ENCODE results near the gene AMZ2.
A peak's percentile ranks its signal among the peaks of the same experiment; 100 is the strongest.

The AMZ2 gene

DNA sequence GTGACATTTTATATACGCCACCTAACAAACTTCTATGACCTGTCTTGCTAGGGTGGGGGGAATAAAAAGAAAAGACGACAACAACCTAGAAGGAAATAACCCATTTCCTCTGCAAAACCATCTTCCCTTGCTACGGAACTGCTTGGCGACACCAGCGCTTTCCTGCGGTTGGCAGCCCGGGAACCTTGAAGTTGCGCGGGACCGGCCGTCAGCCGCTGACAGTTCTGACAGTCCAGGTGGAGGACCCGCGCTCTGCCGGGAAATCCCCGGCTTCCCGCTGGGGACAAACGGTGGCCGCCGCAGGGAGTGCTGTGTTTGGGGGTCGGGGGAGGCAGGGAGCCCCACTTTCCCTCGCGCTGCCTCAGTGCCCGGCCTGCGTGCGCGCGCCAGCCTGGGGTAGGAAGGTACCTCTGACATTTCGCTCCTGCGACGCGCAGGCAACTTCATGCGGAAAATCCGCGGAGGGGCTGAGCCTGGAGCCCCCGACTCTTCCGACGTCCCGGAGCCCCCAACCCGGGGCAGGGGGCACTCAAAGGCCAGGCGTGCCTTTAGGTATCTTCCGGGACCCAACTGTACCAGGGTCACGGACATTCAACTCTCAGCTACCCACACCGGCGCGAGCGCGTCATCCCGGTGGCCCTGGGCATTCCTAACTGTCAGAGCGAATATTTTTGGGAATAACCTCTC lies 42.6 kb downstream of the AMZ2 start:
- no peaks in the 10 kb centered on the region for H3K27me3 Mint-ChIP-seq
- ATAC-seq: no peak
- H3K4me3 Mint-ChIP-seq: peak overlapping the region; percentile 97 to 100
- peak overlapping the region; percentile 98 to 100 for H3K27ac Mint-ChIP-seq
- no peaks in the 10 kb centered on the region for H3K9me3 Mint-ChIP-seq
- DNase-seq: peak; percentile 39 to 62
- peaks cover 57% of the 10 kb centered on the region for H3K4me1 Mint-ChIP-seq

- H3K27me3 Mint-ChIP-seq: no peaks in the 10 kb centered on the region
- ATAC-seq (peak; percentile 80), DNase-seq (peak; percentile 85 to 87)
- H3K27ac Mint-ChIP-seq: peak within 1 kb of the TSS; percentile 98 to 100
- no peaks in the 10 kb centered on the region for H3K9me3 Mint-ChIP-seq
- H3K4me3 Mint-ChIP-seq: peak within 1 kb of the TSS; percentile 97 to 100
- peaks cover 61% of the 10 kb centered on the region for H3K4me1 Mint-ChIP-seq
Observed at GRCh38 chr17:68290955-68291835, 43.4 kb downstream of the AMZ2 start, which contains the start of the genes ARSG and SLC16A6. Gene ARSG, plus strand, starts transcription at chr17:68291495. Its CDS starts 15,999 bp downstream, at chr17:68307494. Gene SLC16A6, minus strand, starts transcription at chr17:68291127. Its CDS starts 12,807 bp downstream, at chr17:68278320.

GRCh38 chr17:68291836-68292688 lies 44.2 kb downstream of the AMZ2 start:
- Mint-ChIP-seq H3K4me1 (peaks cover 69% of the 10 kb centered on the region), H3K27me3 (no peaks in the 10 kb centered on the region)
- DNase-seq: peak; percentile 88 to 93

GRCh38 chr17:68292689-68293040 lies 44.8 kb downstream of the AMZ2 start:
- Mint-ChIP-seq H3K4me1 (peaks cover 72% of the 10 kb centered on the region), H3K9me3 (no peaks in the 10 kb centered on the region), H3K27me3 (no peaks in the 10 kb centered on the region), H3K27ac (peak overlapping the region; percentile 77 to 92), H3K4me3 (peak overlapping the region; percentile 89 to 92)
- ATAC-seq (no peak), DNase-seq (no peak)

More at GRCh38 chr17:68291836-68292688, 44.2 kb downstream of the AMZ2 start:
- ATAC-seq: peak; percentile 79
- Mint-ChIP-seq H3K4me3 (peak overlapping the region; percentile 89 to 92), H3K9me3 (no peaks in the 10 kb centered on the region), H3K27ac (peak overlapping the region; percentile 92 to 94)

- Mint-ChIP-seq H3K27me3 (no peaks in the 10 kb centered on the region), H3K4me1 (peaks cover 62% of the 10 kb centered on the region), H3K9me3 (no peaks in the 10 kb centered on the region), H3K27ac (no peak overlapping the region), H3K4me3 (no peak overlapping the region)
- DNase-seq (no peak), ATAC-seq (no peak)
Observed at GRCh38 chr17:68293490-68294195, 45.8 kb downstream of the AMZ2 start.

- Mint-ChIP-seq H3K9me3 (no peaks in the 10 kb centered on the region), H3K27me3 (no peaks in the 10 kb centered on the region), H3K27ac (no peak overlapping the region), H3K4me3 (no peak overlapping the region), H3K4me1 (peaks cover 57% of the 10 kb centered on the region)
- ATAC-seq (no peak), DNase-seq (no peak)
Observed at GRCh38 chr17:68294196-68294555, 46.3 kb downstream of the AMZ2 start.

- H3K27ac Mint-ChIP-seq: peak overlapping the region; percentile 49 to 67
- H3K9me3 Mint-ChIP-seq: no peaks in the 10 kb centered on the region
- peaks cover 52% of the 10 kb centered on the region for H3K4me1 Mint-ChIP-seq
- no peak for ATAC-seq
- H3K4me3 Mint-ChIP-seq: peak overlapping the region; percentile 26 to 27
- no peaks in the 10 kb centered on the region for H3K27me3 Mint-ChIP-seq
- no peak for DNase-seq
Observed at GRCh38 chr17:68294617-68295016, 46.8 kb downstream of the AMZ2 start.

DNA sequence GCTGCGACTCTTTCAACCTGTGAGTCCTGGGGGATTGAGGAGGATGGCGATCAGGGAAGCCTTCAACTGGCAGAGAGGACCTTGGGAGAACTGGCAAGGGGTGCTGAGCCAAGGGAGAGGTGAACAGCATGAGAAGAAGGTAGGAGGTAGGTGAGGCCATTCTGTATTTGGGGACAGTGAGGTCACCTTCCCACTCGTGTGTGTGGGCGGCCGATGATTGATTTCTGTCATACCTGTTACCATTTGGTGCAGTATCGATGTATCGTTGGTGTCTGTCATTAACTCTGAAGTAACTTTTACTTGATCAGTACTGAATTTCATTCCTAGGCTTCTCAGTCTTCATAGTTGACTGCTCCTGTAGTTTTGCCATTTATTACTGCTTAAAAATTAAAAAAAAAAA lies 47.2 kb downstream of the AMZ2 start:
- peak overlapping the region; percentile 26 to 27 for H3K4me3 Mint-ChIP-seq
- H3K27ac Mint-ChIP-seq: no peak overlapping the region
- H3K27me3 Mint-ChIP-seq: no peaks in the 10 kb centered on the region
- ATAC-seq (no peak), DNase-seq (peak; percentile 40 to 63)
- no peaks in the 10 kb centered on the region for H3K9me3 Mint-ChIP-seq
- H3K4me1 Mint-ChIP-seq: peaks cover 48% of the 10 kb centered on the region

- Mint-ChIP-seq H3K9me3 (no peaks in the 10 kb centered on the region), H3K27me3 (no peaks in the 10 kb centered on the region), H3K4me1 (peaks cover 47% of the 10 kb centered on the region), H3K4me3 (peak overlapping the region; percentile 74 to 85), H3K27ac (peak overlapping the region; percentile 91 to 96)
- ATAC-seq (peak; percentile 75), DNase-seq (peak; percentile 48 to 68)
Observed at GRCh38 chr17:68296217-68297191, 48.7 kb downstream of the AMZ2 start.

DNA sequence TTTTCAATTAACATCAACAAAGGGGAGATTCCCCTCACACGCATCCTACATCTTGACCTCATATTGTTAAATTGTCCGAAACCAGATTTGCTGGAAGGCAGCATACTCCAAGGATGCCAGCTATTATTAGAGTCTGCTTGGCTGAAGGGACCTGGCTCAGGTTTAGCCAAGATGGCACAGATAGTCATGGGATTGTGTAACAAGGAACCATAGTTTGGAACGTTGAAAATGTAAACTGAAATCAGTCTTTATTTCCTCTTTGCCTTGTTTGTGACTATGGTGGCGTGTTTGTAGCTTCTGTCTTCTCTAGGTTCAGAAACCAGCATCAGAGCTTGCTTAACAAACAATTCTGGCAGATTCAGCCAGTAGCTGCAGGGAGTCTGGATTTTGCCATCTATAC lies 49.4 kb downstream of the AMZ2 start:
- ATAC-seq: peak; percentile 1
- Mint-ChIP-seq H3K9me3 (no peaks in the 10 kb centered on the region), H3K27ac (peak overlapping the region; percentile 91 to 96), H3K4me1 (peaks cover 48% of the 10 kb centered on the region), H3K4me3 (peak overlapping the region; percentile 74 to 85), H3K27me3 (no peaks in the 10 kb centered on the region)
- DNase-seq: no peak

DNA sequence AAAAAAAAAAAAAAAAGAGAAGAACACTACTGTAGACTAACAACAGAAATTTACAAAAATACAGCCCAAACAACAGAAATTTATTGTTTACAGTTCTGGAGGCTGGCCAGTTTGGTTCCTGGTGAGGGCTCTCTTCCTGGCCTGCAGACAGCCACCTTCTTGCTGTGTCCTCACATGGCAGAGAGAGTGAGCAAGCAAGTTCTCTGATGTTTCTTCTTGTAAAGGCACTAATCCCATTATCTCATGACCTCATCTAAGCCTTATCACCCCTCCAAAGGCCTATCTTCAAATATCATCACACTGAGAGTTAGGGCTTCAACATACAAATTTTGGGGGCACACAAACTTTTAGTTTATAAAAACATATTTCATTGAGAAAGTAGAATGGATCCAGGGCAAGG lies 50.8 kb downstream of the AMZ2 start:
- H3K27me3 Mint-ChIP-seq: no peaks in the 10 kb centered on the region
- H3K9me3 Mint-ChIP-seq: no peaks in the 10 kb centered on the region
- DNase-seq: no peak
- no peak for ATAC-seq
- no peak overlapping the region for H3K4me3 Mint-ChIP-seq
- peaks cover 44% of the 10 kb centered on the region for H3K4me1 Mint-ChIP-seq
- no peak overlapping the region for H3K27ac Mint-ChIP-seq

- no peak overlapping the region for H3K4me3 Mint-ChIP-seq
- no peaks in the 10 kb centered on the region for H3K9me3 Mint-ChIP-seq
- H3K27me3 Mint-ChIP-seq: no peaks in the 10 kb centered on the region
- ATAC-seq: no peak
- H3K4me1 Mint-ChIP-seq: peaks cover 34% of the 10 kb centered on the region
- H3K27ac Mint-ChIP-seq: peak overlapping the region in 1 of 2 donors; percentile 89
- no peak for DNase-seq
Observed at GRCh38 chr17:68299817-68300216, 52.0 kb downstream of the AMZ2 start.

DNA sequence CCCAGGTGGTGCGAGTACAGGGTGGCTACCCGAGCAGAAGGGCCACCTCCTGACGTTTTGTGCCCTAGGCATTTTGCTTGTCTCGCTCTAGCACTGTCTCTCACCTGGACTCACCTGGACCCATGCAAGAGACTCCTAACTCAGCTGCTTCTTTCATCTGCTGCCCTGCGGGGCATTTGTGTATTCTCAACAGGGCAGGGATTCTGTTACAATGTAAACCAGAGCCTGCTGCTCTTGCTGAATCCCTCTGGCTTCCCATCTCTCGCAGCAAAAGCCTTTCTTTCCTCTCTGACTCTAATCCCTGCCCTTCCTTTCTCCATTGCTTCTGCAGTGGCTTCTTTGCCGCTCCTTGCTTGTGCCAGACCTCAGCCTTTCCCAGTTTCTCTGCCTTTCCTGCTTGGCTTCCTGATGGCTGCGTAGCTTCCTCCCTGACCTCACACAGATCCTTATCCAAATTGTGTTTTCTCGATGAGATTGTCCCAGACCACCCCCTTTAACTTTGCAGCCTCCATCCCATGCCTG lies 53.7 kb downstream of the AMZ2 start:
- Mint-ChIP-seq H3K9me3 (no peaks in the 10 kb centered on the region), H3K27ac (peak overlapping the region in 1 of 2 donors; percentile 2), H3K27me3 (no peaks in the 10 kb centered on the region), H3K4me1 (peaks cover 23% of the 10 kb centered on the region), H3K4me3 (no peak overlapping the region)
- ATAC-seq: no peak
- DNase-seq: no peak

All from stimulated activated naive CD8-positive, alpha-beta T cell treated with anti-CD3 and anti-CD28 coated beads, Interleukin-15, amount 100 ng/mL, for 72 hours (primary cell).